Central memory CD8-positive, alpha-beta T cell (primary cell): ENCODE results near the gene ERC2.

ENCODE experiments used
- ATAC-seq: fragments of 150-1000 bp; cut with Tn5 transposase; replicated peaks from 2 replicates; pipeline ENCODE4 v1.10.0; 2022; ENCODE audit warnings: mild to moderate bottlenecking, moderate FRiP score, moderate number of reproducible peaks; ENCODE audit not compliant: poor library complexity, severe bottlenecking; ENCODE audit errors: extremely low read depth
- DNase-seq, 2 donors: peaks; one replicate each; pipeline ENCODE4 v3.0.0; 2021; ENCODE audit warnings: low spot score in 2 of 2
- H3K27ac Mint-ChIP-seq: one replicate; pipeline ENCODE4 v1.8.0; 2022; ENCODE audit warnings: low read depth, mild to moderate bottlenecking, moderate library complexity, mixed read lengths
- H3K27me3 Mint-ChIP-seq: one replicate; pipeline ENCODE4 v1.8.0; 2022; ENCODE audit warnings: mixed read lengths
- H3K36me3 Mint-ChIP-seq: one replicate; pipeline ENCODE4 v1.8.0; 2022; ENCODE audit warnings: mild to moderate bottlenecking, moderate library complexity, mixed read lengths; ENCODE audit not compliant: insufficient read depth
- H3K4me1 Mint-ChIP-seq: one replicate; pipeline ENCODE4 v1.8.0; 2022; ENCODE audit warnings: mixed read lengths
- H3K4me3 Mint-ChIP-seq: one replicate; pipeline ENCODE4 v1.8.0; 2022; ENCODE audit warnings: mild to moderate bottlenecking, moderate library complexity, mixed read lengths
- H3K9me3 Mint-ChIP-seq: one replicate; pipeline ENCODE4 v1.8.0; 2022; ENCODE audit warnings: mixed read lengths

ERC2 gene

DNA sequence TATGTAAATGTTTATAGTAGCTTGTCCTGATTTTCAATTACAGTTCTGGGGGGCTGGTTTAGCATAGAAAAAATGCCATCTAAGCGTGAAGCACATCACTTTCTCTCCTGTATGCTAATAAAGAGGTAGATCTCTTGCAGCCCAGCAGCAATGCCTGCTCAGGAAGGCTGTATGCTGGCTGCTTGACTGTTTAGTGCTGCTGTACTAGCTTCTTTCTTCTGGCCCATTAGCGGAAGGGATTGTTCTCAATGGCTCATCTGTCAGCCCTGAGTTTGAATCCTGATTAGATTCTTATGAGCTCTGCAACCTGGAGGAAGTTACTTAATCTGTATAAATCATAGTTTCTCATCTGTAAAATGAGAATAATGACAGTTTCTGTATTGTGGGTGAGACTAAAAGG, 478.9 kb downstream of the ERC2 start:
- H3K27ac Mint-ChIP-seq, result no peak overlapping the region
- DNase-seq, result no peak
- no peaks in the 10 kb centered on the region for H3K4me1 Mint-ChIP-seq
- H3K36me3 Mint-ChIP-seq, result no peaks in the 10 kb centered on the region
- H3K27me3 Mint-ChIP-seq, result peaks cover 13% of the 10 kb centered on the region
- ATAC-seq, result no peak
- H3K4me3 Mint-ChIP-seq, result no peak overlapping the region
- H3K9me3 Mint-ChIP-seq, result no peaks in the 10 kb centered on the region

DNA sequence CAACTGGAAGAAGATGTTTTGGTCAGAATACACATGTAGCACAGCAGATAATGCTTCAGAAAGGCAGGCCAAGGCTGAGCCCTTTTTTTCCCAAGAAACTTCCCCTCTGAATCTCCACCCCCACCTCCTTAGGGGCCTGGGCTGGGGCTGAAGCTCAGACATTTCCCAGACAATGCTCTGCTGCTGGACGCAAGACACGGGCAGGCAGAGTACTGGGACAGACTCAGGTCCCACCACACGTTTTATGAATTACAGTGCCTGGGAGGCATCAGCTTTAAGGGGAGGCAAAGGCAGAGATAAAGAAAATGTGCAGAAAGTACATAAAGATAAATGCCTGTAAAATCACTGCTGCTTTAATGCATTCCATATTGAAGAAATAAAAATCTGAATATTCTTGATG, 479.4 kb downstream of the ERC2 start:
- no peaks in the 10 kb centered on the region for H3K4me1 Mint-ChIP-seq
- H3K27me3 Mint-ChIP-seq, result peaks cover 13% of the 10 kb centered on the region
- ATAC-seq, result no peak
- no peaks in the 10 kb centered on the region for H3K9me3 Mint-ChIP-seq
- no peak overlapping the region for H3K4me3 Mint-ChIP-seq
- no peaks in the 10 kb centered on the region for H3K36me3 Mint-ChIP-seq
- no peak for DNase-seq
- no peak overlapping the region for H3K27ac Mint-ChIP-seq

DNA sequence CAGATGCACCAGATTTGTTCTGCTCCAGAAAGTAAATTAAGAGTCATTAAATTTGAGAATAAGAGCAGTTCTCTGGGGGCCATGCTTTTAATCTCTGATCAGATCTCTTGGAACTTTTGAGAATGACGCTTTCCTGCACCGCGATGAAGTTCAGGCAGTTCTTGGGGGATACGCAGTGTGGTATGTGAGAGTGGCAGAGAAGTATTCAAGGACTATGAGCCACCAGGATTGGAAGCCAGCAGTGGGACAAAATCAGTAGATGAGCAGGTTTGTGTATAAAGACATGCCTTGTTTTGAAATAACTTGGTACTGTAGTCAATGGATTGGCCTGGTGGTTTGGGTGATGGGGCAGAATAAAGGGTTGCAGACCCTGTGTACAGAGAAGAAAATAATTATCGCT, 483.6 kb downstream of the ERC2 start:
- H3K27ac Mint-ChIP-seq, result no peak overlapping the region
- DNase-seq (no peak), ATAC-seq (no peak)
- no peak overlapping the region for H3K4me3 Mint-ChIP-seq
- H3K4me1 Mint-ChIP-seq, result no peaks in the 10 kb centered on the region
- H3K9me3 Mint-ChIP-seq, result no peaks in the 10 kb centered on the region
- no peaks in the 10 kb centered on the region for H3K27me3 Mint-ChIP-seq
- no peaks in the 10 kb centered on the region for H3K36me3 Mint-ChIP-seq

DNA sequence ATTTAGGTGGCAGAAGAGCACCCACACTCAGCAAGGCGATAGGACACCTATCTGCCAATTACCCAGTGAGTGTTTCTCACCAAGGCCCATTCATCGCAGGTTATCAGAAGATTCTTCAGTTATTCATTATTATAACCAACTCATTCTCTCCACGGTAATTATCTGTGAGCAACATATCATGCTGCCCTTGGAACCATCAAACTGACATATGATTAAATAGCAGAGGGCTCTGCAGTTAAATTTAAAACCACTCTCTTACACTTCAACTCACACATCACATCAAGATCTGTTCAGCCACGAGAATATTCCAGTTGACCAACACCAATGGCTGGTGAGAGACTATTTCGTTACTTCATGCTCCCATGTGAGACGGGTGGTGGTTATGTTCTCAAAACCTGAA, 489.3 kb downstream of the ERC2 start:
- ATAC-seq, result no peak
- no peaks in the 10 kb centered on the region for H3K4me1 Mint-ChIP-seq
- H3K4me3 Mint-ChIP-seq, result no peak overlapping the region
- H3K9me3 Mint-ChIP-seq, result peaks cover 6% of the 10 kb centered on the region
- H3K27ac Mint-ChIP-seq, result no peak overlapping the region
- DNase-seq, result no peak
- H3K27me3 Mint-ChIP-seq, result no peaks in the 10 kb centered on the region
- no peaks in the 10 kb centered on the region for H3K36me3 Mint-ChIP-seq

DNA sequence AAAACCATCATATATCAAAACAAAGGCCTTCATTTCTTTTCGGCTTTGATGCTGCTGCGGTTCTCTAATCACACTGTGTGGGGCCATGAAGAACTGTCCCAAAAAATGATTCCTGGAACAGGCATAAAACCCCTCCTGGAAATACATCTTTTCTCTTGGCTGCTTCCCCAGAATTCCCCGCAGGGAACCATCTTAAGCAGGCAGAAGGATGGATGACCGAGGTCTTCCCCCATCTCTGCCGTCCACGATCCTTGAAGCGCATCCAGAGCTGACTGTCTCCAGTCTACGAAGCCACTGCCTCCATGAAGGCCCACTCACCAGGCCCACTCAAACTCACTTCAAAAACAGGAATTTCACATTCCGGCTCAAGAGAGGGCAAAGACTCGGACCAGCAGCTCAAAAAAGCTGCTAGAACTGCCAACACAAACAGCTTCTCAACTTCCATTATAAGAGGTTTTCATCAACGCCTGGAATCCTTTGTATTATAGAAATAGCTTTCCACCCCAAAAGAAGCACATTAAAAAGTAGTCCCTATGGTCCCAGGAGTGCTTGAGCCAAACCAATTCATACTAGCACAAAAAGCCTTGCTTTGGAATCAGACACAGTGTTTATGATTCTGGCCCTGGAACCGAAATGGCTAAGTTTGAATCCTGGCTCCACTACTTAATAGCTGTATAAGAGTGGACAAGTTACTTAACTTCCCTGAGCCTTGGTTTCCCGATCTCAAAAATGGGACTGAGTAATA, 493.7 kb downstream of the ERC2 start:
- H3K9me3 Mint-ChIP-seq, result peaks cover 13% of the 10 kb centered on the region
- no peak for ATAC-seq
- H3K27ac Mint-ChIP-seq, result no peak overlapping the region
- DNase-seq, result no peak
- no peak overlapping the region for H3K4me3 Mint-ChIP-seq
- H3K4me1 Mint-ChIP-seq, result no peaks in the 10 kb centered on the region
- H3K27me3 Mint-ChIP-seq, result no peaks in the 10 kb centered on the region
- no peaks in the 10 kb centered on the region for H3K36me3 Mint-ChIP-seq

DNA sequence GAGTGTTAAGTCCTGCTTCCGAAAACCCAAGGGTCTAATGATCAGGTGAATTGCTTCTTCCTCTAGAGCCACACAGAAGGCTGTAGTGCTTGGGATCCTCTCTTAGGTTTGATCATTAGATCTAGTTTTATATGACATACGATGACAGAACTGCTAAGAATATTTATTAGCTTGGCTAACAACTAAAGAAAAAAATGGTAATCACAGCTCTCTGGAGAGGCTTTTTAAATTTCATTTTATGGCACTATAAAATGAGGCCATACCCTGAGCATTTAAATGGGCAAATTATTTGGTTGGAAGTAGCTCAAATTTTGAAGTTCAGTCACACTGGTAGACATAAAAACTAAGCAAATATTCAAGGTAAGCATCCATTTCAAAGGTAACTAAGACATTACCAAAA, 498.6 kb downstream of the ERC2 start:
- no peaks in the 10 kb centered on the region for H3K36me3 Mint-ChIP-seq
- DNase-seq (no peak), ATAC-seq (no peak)
- H3K4me3 Mint-ChIP-seq, result no peak overlapping the region
- peaks cover 13% of the 10 kb centered on the region for H3K9me3 Mint-ChIP-seq
- no peaks in the 10 kb centered on the region for H3K27me3 Mint-ChIP-seq
- H3K27ac Mint-ChIP-seq, result no peak overlapping the region
- H3K4me1 Mint-ChIP-seq, result no peaks in the 10 kb centered on the region

DNA sequence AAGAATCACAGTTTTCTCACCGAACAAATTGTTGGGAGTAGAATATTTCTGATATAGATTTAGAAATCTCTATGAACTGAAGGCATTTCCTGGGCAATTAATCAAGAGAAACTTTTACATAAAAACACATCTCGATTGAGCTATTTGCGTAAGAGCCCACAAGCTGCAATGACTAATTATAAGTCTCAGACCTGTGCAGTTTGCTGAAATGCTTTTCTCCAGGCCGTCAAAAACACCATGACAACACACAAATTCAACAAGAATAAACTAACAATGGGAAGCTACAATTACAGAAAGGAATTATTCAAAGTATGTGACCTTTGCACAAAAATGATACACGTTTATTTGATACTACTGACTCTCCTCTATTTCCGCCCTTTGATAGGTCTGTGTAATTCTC, 499.9 kb downstream of the ERC2 start:
- no peaks in the 10 kb centered on the region for H3K27me3 Mint-ChIP-seq
- no peaks in the 10 kb centered on the region for H3K4me1 Mint-ChIP-seq
- DNase-seq (no peak), ATAC-seq (no peak)
- peaks cover 13% of the 10 kb centered on the region for H3K9me3 Mint-ChIP-seq
- no peak overlapping the region for H3K27ac Mint-ChIP-seq
- no peaks in the 10 kb centered on the region for H3K36me3 Mint-ChIP-seq
- no peak overlapping the region for H3K4me3 Mint-ChIP-seq

DNA sequence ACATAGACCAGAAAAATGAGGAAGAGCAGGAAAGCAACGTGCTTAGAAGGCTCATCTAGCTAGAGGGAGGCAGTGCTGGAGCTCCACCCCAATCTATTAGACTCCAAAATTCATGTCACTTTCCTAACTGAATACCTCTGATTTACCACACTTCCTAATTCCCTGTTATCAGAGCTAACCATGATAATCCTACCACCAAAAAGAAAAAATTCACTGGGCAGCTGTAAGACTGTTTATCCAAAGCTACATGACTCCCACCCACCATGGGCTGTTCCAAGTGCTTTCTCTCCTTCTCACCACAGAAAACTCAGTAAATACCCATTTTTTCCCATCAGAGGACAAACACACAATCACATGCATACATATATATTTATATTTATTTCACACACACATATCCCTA, 501.7 kb downstream of the ERC2 start:
- Mint-ChIP-seq H3K27ac (no peak overlapping the region), H3K36me3 (no peaks in the 10 kb centered on the region), H3K9me3 (peaks cover 7% of the 10 kb centered on the region), H3K4me3 (no peak overlapping the region), H3K27me3 (no peaks in the 10 kb centered on the region), H3K4me1 (no peaks in the 10 kb centered on the region)
- no peak for ATAC-seq
- no peak for DNase-seq

DNA sequence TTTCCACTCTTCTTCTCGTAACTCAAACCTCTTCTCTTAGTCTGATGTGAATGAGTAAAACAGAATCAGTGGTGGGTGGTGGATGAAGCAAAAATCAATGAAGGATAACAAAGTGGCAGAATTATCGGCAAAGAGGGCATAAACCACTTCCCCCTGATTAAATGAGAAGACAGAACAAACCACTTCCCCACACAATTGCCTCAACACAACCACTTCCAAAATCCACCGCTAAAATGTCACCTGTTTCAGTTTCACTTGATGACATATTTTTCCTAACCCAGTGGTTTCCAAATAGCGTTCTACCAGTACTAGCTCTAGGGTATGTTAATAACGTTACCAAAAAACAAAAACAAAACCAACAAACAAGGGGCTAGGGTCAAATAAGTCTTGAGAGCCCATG, 502.5 kb downstream of the ERC2 start:
- Mint-ChIP-seq H3K27ac (no peak overlapping the region), H3K36me3 (no peaks in the 10 kb centered on the region), H3K27me3 (no peaks in the 10 kb centered on the region), H3K9me3 (peaks cover 15% of the 10 kb centered on the region), H3K4me3 (no peak overlapping the region), H3K4me1 (no peaks in the 10 kb centered on the region)
- no peak for DNase-seq
- ATAC-seq, result no peak

DNA sequence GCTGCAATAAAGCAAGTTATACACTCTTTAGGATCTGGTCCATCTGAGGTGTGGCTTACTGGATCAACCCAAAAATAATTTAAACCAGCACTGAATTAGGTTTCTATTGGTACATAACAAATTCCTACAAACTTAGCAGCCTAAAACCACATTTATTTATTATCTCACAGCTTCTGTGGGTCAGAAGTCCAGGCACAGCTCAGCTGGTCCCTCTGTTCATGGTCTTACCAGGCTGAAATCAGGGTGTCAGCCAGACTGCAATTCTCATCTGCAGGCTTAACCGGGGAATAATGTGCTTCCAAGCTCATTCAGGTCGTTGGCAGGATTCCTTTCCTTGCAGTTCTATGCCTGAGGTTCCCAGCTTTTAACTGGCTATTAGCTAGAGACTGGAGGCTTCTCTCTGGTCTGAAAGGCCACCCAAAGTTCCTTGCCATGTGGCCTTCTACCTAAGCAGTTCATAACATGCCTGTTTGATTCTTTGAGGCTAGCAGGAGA, 503.7 kb downstream of the ERC2 start:
- no peaks in the 10 kb centered on the region for H3K36me3 Mint-ChIP-seq
- no peaks in the 10 kb centered on the region for H3K27me3 Mint-ChIP-seq
- H3K9me3 Mint-ChIP-seq, result peaks cover 13% of the 10 kb centered on the region
- ATAC-seq (no peak), DNase-seq (no peak)
- no peak overlapping the region for H3K4me3 Mint-ChIP-seq
- no peak overlapping the region for H3K27ac Mint-ChIP-seq
- H3K4me1 Mint-ChIP-seq, result no peaks in the 10 kb centered on the region

DNA sequence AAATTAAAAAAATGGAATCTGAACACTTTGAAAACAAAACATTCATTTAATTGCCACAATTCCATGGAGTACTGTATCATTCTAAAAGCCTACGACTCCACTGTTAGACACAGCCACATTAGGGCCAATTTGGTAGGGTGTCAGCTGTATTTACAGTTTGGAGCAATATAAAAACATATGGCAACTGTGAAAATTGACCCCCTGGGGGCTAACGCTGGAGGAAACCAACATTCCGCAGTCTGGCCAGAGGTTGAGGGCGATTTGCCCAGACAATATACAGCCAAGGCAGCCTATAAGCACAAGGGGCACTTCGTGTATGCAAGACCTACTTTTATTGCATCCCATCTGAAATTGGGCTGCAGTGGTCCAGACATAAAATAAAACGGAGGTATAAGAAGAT, 504.7 kb downstream of the ERC2 start:
- DNase-seq (no peak), ATAC-seq (no peak)
- no peaks in the 10 kb centered on the region for H3K4me1 Mint-ChIP-seq
- peaks cover 8% of the 10 kb centered on the region for H3K9me3 Mint-ChIP-seq
- no peak overlapping the region for H3K4me3 Mint-ChIP-seq
- no peaks in the 10 kb centered on the region for H3K36me3 Mint-ChIP-seq
- no peaks in the 10 kb centered on the region for H3K27me3 Mint-ChIP-seq
- H3K27ac Mint-ChIP-seq, result no peak overlapping the region

DNA sequence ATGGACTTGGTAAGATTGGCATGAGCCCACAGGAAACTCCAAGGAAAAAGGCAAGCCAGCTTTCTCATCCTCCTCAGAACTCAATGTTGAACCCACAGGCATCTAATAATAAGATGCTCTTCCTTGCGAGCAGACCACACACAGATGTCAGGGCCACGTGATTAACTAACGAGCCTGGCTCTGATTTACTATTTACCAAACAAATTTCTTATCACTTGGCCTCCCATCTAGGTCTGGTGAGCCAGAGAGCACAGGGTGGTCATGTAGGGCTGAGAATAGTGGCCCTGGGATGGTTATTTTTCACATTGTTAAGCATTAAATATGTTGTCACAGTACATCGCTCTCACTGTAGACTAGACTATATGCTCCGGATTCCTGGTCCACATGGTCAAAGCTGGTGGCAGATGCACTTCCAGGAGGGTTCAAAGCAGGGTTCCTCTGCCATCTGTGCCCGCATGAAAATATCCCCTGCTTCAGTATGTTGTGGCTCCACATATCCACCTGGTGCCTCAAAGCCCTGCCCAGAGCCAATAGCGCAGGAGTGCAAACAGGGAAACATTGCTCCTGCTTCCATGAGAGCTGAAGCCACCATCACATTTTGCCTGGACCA, 508.7 kb downstream of the ERC2 start:
- DNase-seq (no peak), ATAC-seq (no peak)
- Mint-ChIP-seq H3K9me3 (peaks cover 13% of the 10 kb centered on the region), H3K27ac (no peak overlapping the region), H3K4me3 (no peak overlapping the region), H3K27me3 (no peaks in the 10 kb centered on the region), H3K4me1 (no peaks in the 10 kb centered on the region), H3K36me3 (no peaks in the 10 kb centered on the region)

DNA sequence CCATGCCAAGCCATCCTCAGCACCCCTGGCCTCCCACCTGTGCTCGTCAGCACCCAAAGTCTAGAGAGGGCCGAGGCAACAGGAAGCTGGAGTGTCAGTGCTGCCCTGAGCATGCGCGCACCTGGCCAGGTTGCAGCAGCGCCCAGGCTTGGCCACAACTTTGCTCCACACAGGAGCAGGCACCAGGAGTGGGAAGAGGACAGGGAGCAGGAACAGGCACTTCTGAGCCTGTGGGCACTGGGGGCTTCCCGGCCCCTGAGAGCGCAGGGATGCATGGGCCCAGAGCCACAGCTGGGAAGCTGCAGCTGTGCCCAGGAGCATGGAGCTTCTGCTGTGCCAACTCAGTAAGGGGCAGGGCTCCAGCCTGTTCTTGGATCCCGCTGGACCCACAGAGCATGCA, 509.7 kb downstream of the ERC2 start:
- H3K4me1 Mint-ChIP-seq, result no peaks in the 10 kb centered on the region
- peaks cover 13% of the 10 kb centered on the region for H3K9me3 Mint-ChIP-seq
- ATAC-seq (no peak), DNase-seq (no peak)
- H3K4me3 Mint-ChIP-seq, result no peak overlapping the region
- H3K27ac Mint-ChIP-seq, result no peak overlapping the region
- no peaks in the 10 kb centered on the region for H3K27me3 Mint-ChIP-seq
- no peaks in the 10 kb centered on the region for H3K36me3 Mint-ChIP-seq
